ENCODE measurements around the gene SLC26A4. TPM values are rescaled to one million over a fixed set of nuclear protein-coding genes. Genes with fewer than 3 reads are reported as not detected.

The SLC26A4 gene
- total and polyA plus RNA-seq, 7 donors = 0.08 to 0.94 (median 0.18) TPM

GRCh38 chr7:107708956-107709355 is 48.3 kb downstream of the SLC26A4 start:
- TF ChIP-seq CTCF (IDR thresholded peaks at IDR 0.05) = no peak
- H3K4me3 ChIP-seq = no peak overlapping the region
- no peaks in the 10 kb centered on the region for H3K9me3 ChIP-seq
- no peaks in the 10 kb centered on the region for H3K36me3 ChIP-seq (ENCODE audit: insufficient read depth in 1 of 2, low read depth in 1 of 2)
- no peaks in the 10 kb centered on the region for H3K27me3 ChIP-seq (ENCODE audit: insufficient read depth in 3 of 3, low read length in 2 of 3)
- 93 to 95% (median 93%) methylated on average over 2 of the region's 2 CpGs for WGBS, 3 donors
- no peak overlapping the region for H3K27ac ChIP-seq
- DNase-seq (no peak), ATAC-seq (no peak)
- H3K4me1 ChIP-seq = no peaks in the 10 kb centered on the region
- intact Hi-C loops (cut with DNase I) = no loop called here

GRCh38 chr7:107711301-107711700 is 50.7 kb downstream of the SLC26A4 start:
- ATAC-seq (no peak), DNase-seq (no peak)
- TF ChIP-seq CTCF (IDR thresholded peaks at IDR 0.05) = no peak
- Histone ChIP-seq H3K27ac (no peak overlapping the region), H3K4me1 (no peaks in the 10 kb centered on the region), H3K4me3 (no peak overlapping the region), H3K9me3 (no peaks in the 10 kb centered on the region), H3K27me3 (ENCODE audit: insufficient read depth in 3 of 3, low read length in 2 of 3) (no peaks in the 10 kb centered on the region), H3K36me3 (ENCODE audit: insufficient read depth in 1 of 2, low read depth in 1 of 2) (no peaks in the 10 kb centered on the region)
- 79 to 100% (median 90%) methylated on average over 1 of the region's 1 CpG for WGBS, 3 donors
- intact Hi-C loops (cut with DNase I) = no loop called here

GRCh38 chr7:107712025-107712424 is 51.4 kb downstream of the SLC26A4 start:
- TF ChIP-seq CTCF (IDR thresholded peaks at IDR 0.05) = no peak
- no peak overlapping the region for H3K27ac ChIP-seq
- DNase-seq (no peak), ATAC-seq (no peak)
- H3K36me3 ChIP-seq (ENCODE audit: insufficient read depth in 1 of 2, low read depth in 1 of 2) = no peaks in the 10 kb centered on the region
- intact Hi-C loops (cut with DNase I) = no loop called here
- no peak overlapping the region for H3K4me3 ChIP-seq
- 90 to 93% (median 92%) methylated on average over 1 of the region's 1 CpG for WGBS, 3 donors
- no peaks in the 10 kb centered on the region for H3K27me3 ChIP-seq (ENCODE audit: insufficient read depth in 3 of 3, low read length in 2 of 3)
- H3K4me1 ChIP-seq = no peaks in the 10 kb centered on the region
- no peaks in the 10 kb centered on the region for H3K9me3 ChIP-seq

- Histone ChIP-seq H3K4me3 (no peak overlapping the region), H3K36me3 (ENCODE audit: insufficient read depth in 1 of 2, low read depth in 1 of 2) (no peaks in the 10 kb centered on the region), H3K27me3 (ENCODE audit: insufficient read depth in 3 of 3, low read length in 2 of 3) (no peaks in the 10 kb centered on the region), H3K4me1 (no peaks in the 10 kb centered on the region), H3K9me3 (no peaks in the 10 kb centered on the region), H3K27ac (no peak overlapping the region)
- 89 to 97% (median 95%) methylated on average over 1 of the region's 1 CpG for WGBS, 3 donors
- no peak for DNase-seq
- no peak for TF ChIP-seq CTCF (IDR thresholded peaks at IDR 0.05)
- ATAC-seq = no peak
- intact Hi-C loops (cut with DNase I) = no loop called here
Observed at GRCh38 chr7:107712896-107713295, 52.3 kb downstream of the SLC26A4 start.

- ATAC-seq (no peak), DNase-seq (no peak)
- Histone ChIP-seq H3K4me1 (no peaks in the 10 kb centered on the region), H3K9me3 (no peaks in the 10 kb centered on the region), H3K27me3 (ENCODE audit: insufficient read depth in 3 of 3, low read length in 2 of 3) (no peaks in the 10 kb centered on the region), H3K27ac (no peak overlapping the region), H3K36me3 (ENCODE audit: insufficient read depth in 1 of 2, low read depth in 1 of 2) (no peaks in the 10 kb centered on the region), H3K4me3 (no peak overlapping the region)
- TF ChIP-seq CTCF (IDR thresholded peaks at IDR 0.05) = no peak
- intact Hi-C loops (cut with DNase I) = no loop called here
- WGBS, 3 donors = 87 to 93% (median 90%) methylated on average over 6 of the region's 6 CpGs
Observed at GRCh38 chr7:107715531-107715930, 54.9 kb downstream of the SLC26A4 start.
